Erythroblast (primary cell): Measurements from ENCODE around the gene PRKG1.

ENCODE experiments used
- GATA1 ChIP-seq: IDR thresholded peaks from 2 replicates; pipeline ENCODE4 v1.6.1; 2011; ENCODE audit warnings: low read depth, mild to moderate bottlenecking, control low read depth, low read length, moderate library complexity
- POLR2A ChIP-seq: IDR thresholded peaks from 2 replicates; pipeline ENCODE4 v1.6.1; 2011; ENCODE audit warnings: mild to moderate bottlenecking, low read length

GRCh38 chr10:51867956-51868355 lies 793.7 kb downstream of the PRKG1 start:
- TF ChIP-seq POLR2A (no peak), GATA1 (no peak)
